HCT116 (cell line): Measurements from ENCODE around the gene SMIM24. TPM values are rescaled to one million over a fixed set of nuclear protein-coding genes. Genes with fewer than 3 reads are reported as not detected.

Source experiments
- ATAC-seq: fragments of 200-7000 bp; cut with Tn5 transposase; 2 replicates; pipeline ENCODE4 v1.9.1; 2020; ENCODE audit warnings: mild to moderate bottlenecking, moderate library complexity
- BruUV-seq: library from RNA; stranded (reverse); fragments of 400-500 nt; replicated peaks from 2 replicates; lab custom pipeline; 2021; lab: Mats Ljungman, UMichigan
- CTCF ChIA-PET: fragments of 300-600 bp; sonication (Branson Sonifier 250); formaldehyde crosslinking; loops from one replicate; lab custom pipeline; 2021; ENCODE audit warnings: antibody characterized with exemption; lab: Charles Lee
- POLR2A ChIA-PET: fragments of 300-600, 350-600 bp; sonication (Branson Sonifier 250); formaldehyde crosslinking; loops from one replicate; lab custom pipeline; 2021; ENCODE audit warnings: antibody characterized with exemption; lab: Charles Lee
- RAD21 ChIA-PET, 2 experiments: fragments of 300-600 bp; sonication (Branson Sonifier 250); formaldehyde crosslinking; loops; one replicate each; lab custom pipeline; 2023; ENCODE audit warnings: low total read pairs in 2 of 2; ENCODE audit not compliant: uncharacterized antibody in 2 of 2, unreplicated experiment in 2 of 2, low non-redundant PET in 1 of 2; lab: Charles Lee
- DNase-seq: peaks from one replicate; pipeline ENCODE4 v3.0.0-alpha.2; 2010; ENCODE audit warnings: low read depth, low spot score
- H2AFZ ChIP-seq: fragments of 200-600 bp; shearing (Covaris generic), sonication (generic); 2 replicates; pipeline ENCODE4 v1.6.1; 2017; ENCODE audit warnings: low read depth, mixed run types, mixed read lengths, antibody characterized with exemption, low read length; ENCODE audit not compliant: poor library complexity, severe bottlenecking
- H3K27ac ChIP-seq: 2 replicates; pipeline ENCODE4 v1.5.1; 2012; ENCODE audit warnings: low read depth, low read length
- H3K27me3 ChIP-seq: fragments of 200-600 bp; sonication (generic); 2 replicates; pipeline ENCODE4 v1.6.1; 2016; ENCODE audit warnings: mixed run types, low read length, mixed read lengths; ENCODE audit not compliant: insufficient read depth
- H3K36me3 ChIP-seq, 2 experiments: fragments of 200-500 bp in 1 of 2; fragments of 200-600 bp in 1 of 2; sonication (Bioruptor generic) in 1 of 2; sonication (generic) in 1 of 2; 2 replicates each; pipeline versions ENCODE4 v1.5.1 to v1.6.1; 2014 to 2016; ENCODE audit warnings: low read length in 2 of 2, inconsistent platforms in 1 of 2, mixed read lengths in 1 of 2, mixed run types in 1 of 2; ENCODE audit not compliant: insufficient read depth in 2 of 2, control insufficient read depth in 1 of 2
- H3K4me1 ChIP-seq, 2 experiments: fragments of 200-600 bp in 1 of 2; sonication (generic) in 1 of 2; 2 replicates each; pipeline versions ENCODE4 v1.5.1 to v1.6.1; 2012 to 2017; ENCODE audit warnings: low read length in 2 of 2, inconsistent platforms in 1 of 2, mild to moderate bottlenecking in 1 of 2, mixed read lengths in 1 of 2, mixed run types in 1 of 2, moderate library complexity in 1 of 2; ENCODE audit not compliant: insufficient read depth in 2 of 2, control insufficient read depth in 1 of 2
- H3K4me2 ChIP-seq: fragments of 200-600 bp; sonication (generic); 2 replicates; pipeline ENCODE4 v1.6.1; 2017; ENCODE audit warnings: mixed run types, low read length, mixed read lengths
- H3K4me3 ChIP-seq, 2 experiments: fragments of 200-600 bp in 1 of 2; sonication (generic) in 1 of 2; replicated peaks in 1 of 2; 2 replicates each; pipeline ENCODE4 v1.5.1; 2011 to 2016; ENCODE audit warnings: low read length in 2 of 2, control low read depth in 1 of 2, low read depth in 1 of 2, mild to moderate bottlenecking in 1 of 2, mixed read lengths in 1 of 2, mixed run types in 1 of 2
- H3K79me2 ChIP-seq: fragments of 200-600 bp; sonication (generic); 2 replicates; pipeline ENCODE4 v1.6.1; 2017; ENCODE audit warnings: mild to moderate bottlenecking, mixed run types, low read length, moderate library complexity, mixed read lengths; ENCODE audit not compliant: insufficient read depth
- H3K9ac ChIP-seq: fragments of 200-600 bp; sonication (generic); 2 replicates; pipeline ENCODE4 v1.6.1; 2016; ENCODE audit warnings: low read length, mixed read lengths
- H3K9me2 ChIP-seq: fragments of 200-600 bp; sonication (generic), shearing (Covaris generic); 2 replicates; pipeline ENCODE4 v1.6.1; 2017; ENCODE audit warnings: mixed run types, mild to moderate bottlenecking, moderate library complexity; ENCODE audit not compliant: insufficient read depth
- H3K9me3 ChIP-seq, 2 experiments: fragments of 200-500 bp in 1 of 2; fragments of 200-600 bp in 1 of 2; sonication (Bioruptor generic) in 1 of 2; sonication (generic) in 1 of 2; 2 replicates each; pipeline ENCODE4 v1.6.1; 2014 to 2017; ENCODE audit warnings: low read length in 2 of 2, mixed read lengths in 2 of 2, inconsistent platforms in 1 of 2, low read depth in 1 of 2, mild to moderate bottlenecking in 1 of 2, mixed run types in 1 of 2, moderate library complexity in 1 of 2; ENCODE audit not compliant: control insufficient read depth in 1 of 2, insufficient read depth in 1 of 2
- H4K20me1 ChIP-seq: fragments of 200-600 bp; sonication (generic), shearing (Covaris generic); 2 replicates; pipeline ENCODE4 v1.6.1; 2017; ENCODE audit warnings: mixed run types, mild to moderate bottlenecking, moderate library complexity; ENCODE audit not compliant: insufficient read depth
- CBX3 ChIP-seq: IDR thresholded peaks from 2 replicates; pipeline ENCODE4 v1.6.1; 2012; ENCODE audit warnings: low read depth
- CEBPB ChIP-seq: IDR thresholded peaks from 2 replicates; pipeline ENCODE4 v1.6.1; 2012; ENCODE audit warnings: low read depth
- EGR1 ChIP-seq: IDR thresholded peaks from 2 replicates; pipeline ENCODE4 v1.6.1; 2012; ENCODE audit warnings: low read depth
- ELF1 ChIP-seq: IDR thresholded peaks from 2 replicates; pipeline ENCODE4 v1.6.1; 2012; ENCODE audit warnings: low read depth, borderline replicate concordance
- EZH2 ChIP-seq: fragments of 200-600 bp; sonication (generic); IDR thresholded peaks from 2 replicates; pipeline ENCODE4 v1.6.1; 2017; ENCODE audit warnings: antibody characterized with exemption, mixed run types
- POLR2A ChIP-seq: IDR thresholded peaks from 2 replicates; pipeline ENCODE4 v1.7.0; 2011; ENCODE audit warnings: borderline replicate concordance; ENCODE audit not compliant: insufficient read depth, insufficient read length; ENCODE audit errors: extremely low read depth
- POLR2AphosphoS5 ChIP-seq: IDR thresholded peaks from 2 replicates; pipeline ENCODE4 v1.6.1; 2011; ENCODE audit warnings: mild to moderate bottlenecking, low read depth, low read length, moderate library complexity
- SIN3A ChIP-seq: IDR thresholded peaks from 2 replicates; pipeline ENCODE4 v1.6.1; 2012; ENCODE audit warnings: low read depth
- SP1 ChIP-seq: IDR thresholded peaks from 2 replicates; pipeline ENCODE4 v1.6.1; 2012; ENCODE audit warnings: low read depth
- TCF7L2 ChIP-seq: IDR thresholded peaks from 2 replicates; pipeline ENCODE4 v1.7.0; 2011; ENCODE audit warnings: borderline replicate concordance, inconsistent platforms; ENCODE audit not compliant: insufficient read depth, insufficient read length; ENCODE audit errors: extremely low read depth
- ZNF274 ChIP-seq: fragments of 200-500 bp; sonication (Bioruptor generic); IDR thresholded peaks from 2 replicates; pipeline ENCODE4 v1.6.1; 2014; ENCODE audit warnings: mild to moderate bottlenecking, low read depth, low read length, inconsistent platforms
- intact Hi-C: fragments of 100-400 bp; cut with micrococcal nuclease; formaldehyde crosslinking; loops from 2 replicates; pipeline ENCODE4 v1.10.0; 2022
- total RNA-seq: library from RNA; stranded (reverse); gene quantifications from one replicate; pipeline ENCODE4 v1.2.1, GENCODE V29; 2021; ENCODE audit not compliant: unreplicated experiment
- TF ChIP-seq, protein P1 (sequence below): IDR thresholded peaks from 2 replicates; pipeline ENCODE4 v1.6.1; 2012
- TF ChIP-seq, protein P2 (sequence below): IDR thresholded peaks from 2 replicates; pipeline ENCODE4 v1.6.1; 2011; ENCODE audit warnings: mild to moderate bottlenecking, low read length, moderate library complexity; ENCODE audit not compliant: insufficient replicate concordance; ENCODE audit errors: extremely low read depth
- TF ChIP-seq, protein P3 (sequence below), 3 experiments: fragments of 200-600 bp in 1 of 3; sonication (generic) in 1 of 3; IDR thresholded peaks in 2 of 3; conservative IDR thresholded peaks in 1 of 3; 2 replicates each; pipeline ENCODE4 v1.5.1; 2012 to 2017; ENCODE audit warnings: low read depth in 2 of 3, low read length in 2 of 3, antibody characterized with exemption in 1 of 3, borderline replicate concordance in 1 of 3, control low read depth in 1 of 3, mild to moderate bottlenecking in 1 of 3, mixed read lengths in 1 of 3, mixed run types in 1 of 3, moderate library complexity in 1 of 3; ENCODE audit not compliant: insufficient read depth in 1 of 3
- TF ChIP-seq, protein P4 (sequence below): IDR thresholded peaks from 2 replicates; pipeline ENCODE4 v1.6.1; 2012

SMIM24 gene
- total RNA-seq, 1 experiment from 2014 or later: not detected

DNA sequence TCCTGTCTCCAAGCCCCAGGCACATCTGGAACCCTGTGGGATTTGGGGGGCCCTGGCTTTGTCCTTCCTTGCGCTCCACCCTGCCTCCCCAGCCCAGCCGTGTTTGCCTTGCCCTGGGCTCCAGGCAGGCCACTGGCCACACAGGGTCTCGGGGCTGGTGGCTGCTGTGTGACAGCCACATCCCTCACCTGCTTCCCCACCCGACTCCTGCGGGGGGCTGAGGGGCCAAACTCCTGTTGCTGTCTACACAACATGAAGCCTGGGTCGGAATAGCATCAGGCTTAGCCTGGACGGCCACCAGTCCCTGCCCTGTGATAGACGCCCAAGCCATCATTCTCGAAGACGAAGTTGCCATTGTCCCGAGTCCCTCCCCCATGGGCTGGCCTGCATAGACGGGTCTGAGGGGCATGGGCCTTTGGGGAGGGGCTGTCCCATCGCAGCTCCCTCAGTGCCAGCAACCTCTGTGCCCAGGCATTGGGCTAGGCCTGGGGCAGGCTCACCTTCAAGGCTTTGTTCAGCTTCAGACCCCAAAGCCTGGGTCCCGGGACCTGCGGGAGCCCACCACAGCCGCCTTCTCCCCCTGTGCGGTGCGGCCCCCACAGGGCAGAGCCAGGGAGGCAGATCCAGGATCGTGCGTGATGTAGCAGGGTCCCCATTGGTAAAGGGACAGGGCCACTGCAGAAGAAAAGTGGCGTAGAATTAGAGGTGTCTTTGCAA, 43.2 kb upstream of the SMIM24 start:
- Histone ChIP-seq H2AFZ (no peak overlapping the region), H3K4me3 (no peak overlapping the region), H3K27ac (no peak overlapping the region), H3K9me2 (no peaks in the 10 kb centered on the region), H4K20me1 (no peaks in the 10 kb centered on the region), H3K9me3 (no peaks in the 10 kb centered on the region), H3K4me2 (no peak overlapping the region), H3K27me3 (no peaks in the 10 kb centered on the region), H3K79me2 (peaks cover 36% of the 10 kb centered on the region), H3K4me1 (peaks cover 0 to 13% of the 10 kb centered on the region in 2 experiments; a peak in 1 of 4 replicates), H3K36me3 (peaks cover 13 to 16% of the 10 kb centered on the region in 2 experiments; a peak in 3 of 4 replicates), H3K9ac (no peak overlapping the region)
- DNase-seq: no peak
- BruUV-seq: no TSS peak
- intact Hi-C loops: no loop called here
- ChIA-PET RAD21 (no interaction called here), CTCF (no interaction called here), POLR2A (no interaction called here)
- no peak for ATAC-seq
- TF ChIP-seq SP1 (no peak), SIN3A (no peak), CEBPB (no peak), CBX3 (no peak), TCF7L2 (no peak), ELF1 (no peak), EZH2 (no peak), EGR1 (no peak), POLR2AphosphoS5 (no peak), ZNF274 (no peak), POLR2A (no peak)
- TF ChIP-seq, protein P1, sequence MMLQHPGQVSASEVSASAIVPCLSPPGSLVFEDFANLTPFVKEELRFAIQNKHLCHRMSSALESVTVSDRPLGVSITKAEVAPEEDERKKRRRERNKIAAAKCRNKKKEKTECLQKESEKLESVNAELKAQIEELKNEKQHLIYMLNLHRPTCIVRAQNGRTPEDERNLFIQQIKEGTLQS: no peak
- TF ChIP-seq, protein P2, sequence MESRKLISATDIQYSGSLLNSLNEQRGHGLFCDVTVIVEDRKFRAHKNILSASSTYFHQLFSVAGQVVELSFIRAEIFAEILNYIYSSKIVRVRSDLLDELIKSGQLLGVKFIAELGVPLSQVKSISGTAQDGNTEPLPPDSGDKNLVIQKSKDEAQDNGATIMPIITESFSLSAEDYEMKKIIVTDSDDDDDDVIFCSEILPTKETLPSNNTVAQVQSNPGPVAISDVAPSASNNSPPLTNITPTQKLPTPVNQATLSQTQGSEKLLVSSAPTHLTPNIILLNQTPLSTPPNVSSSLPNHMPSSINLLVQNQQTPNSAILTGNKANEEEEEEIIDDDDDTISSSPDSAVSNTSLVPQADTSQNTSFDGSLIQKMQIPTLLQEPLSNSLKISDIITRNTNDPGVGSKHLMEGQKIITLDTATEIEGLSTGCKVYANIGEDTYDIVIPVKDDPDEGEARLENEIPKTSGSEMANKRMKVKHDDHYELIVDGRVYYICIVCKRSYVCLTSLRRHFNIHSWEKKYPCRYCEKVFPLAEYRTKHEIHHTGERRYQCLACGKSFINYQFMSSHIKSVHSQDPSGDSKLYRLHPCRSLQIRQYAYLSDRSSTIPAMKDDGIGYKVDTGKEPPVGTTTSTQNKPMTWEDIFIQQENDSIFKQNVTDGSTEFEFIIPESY: no peak
- TF ChIP-seq, protein P3, sequence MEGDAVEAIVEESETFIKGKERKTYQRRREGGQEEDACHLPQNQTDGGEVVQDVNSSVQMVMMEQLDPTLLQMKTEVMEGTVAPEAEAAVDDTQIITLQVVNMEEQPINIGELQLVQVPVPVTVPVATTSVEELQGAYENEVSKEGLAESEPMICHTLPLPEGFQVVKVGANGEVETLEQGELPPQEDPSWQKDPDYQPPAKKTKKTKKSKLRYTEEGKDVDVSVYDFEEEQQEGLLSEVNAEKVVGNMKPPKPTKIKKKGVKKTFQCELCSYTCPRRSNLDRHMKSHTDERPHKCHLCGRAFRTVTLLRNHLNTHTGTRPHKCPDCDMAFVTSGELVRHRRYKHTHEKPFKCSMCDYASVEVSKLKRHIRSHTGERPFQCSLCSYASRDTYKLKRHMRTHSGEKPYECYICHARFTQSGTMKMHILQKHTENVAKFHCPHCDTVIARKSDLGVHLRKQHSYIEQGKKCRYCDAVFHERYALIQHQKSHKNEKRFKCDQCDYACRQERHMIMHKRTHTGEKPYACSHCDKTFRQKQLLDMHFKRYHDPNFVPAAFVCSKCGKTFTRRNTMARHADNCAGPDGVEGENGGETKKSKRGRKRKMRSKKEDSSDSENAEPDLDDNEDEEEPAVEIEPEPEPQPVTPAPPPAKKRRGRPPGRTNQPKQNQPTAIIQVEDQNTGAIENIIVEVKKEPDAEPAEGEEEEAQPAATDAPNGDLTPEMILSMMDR (IDR thresholded peaks at IDR 0.05 in 2 of 3, conservative IDR thresholded peaks at IDR 0.05 in 1 of 3; ENCODE audit: borderline replicate concordance in 1 of 3, insufficient read depth in 1 of 3, low read depth in 2 of 3, low read length in 2 of 3): no peak
- TF ChIP-seq, protein P4, sequence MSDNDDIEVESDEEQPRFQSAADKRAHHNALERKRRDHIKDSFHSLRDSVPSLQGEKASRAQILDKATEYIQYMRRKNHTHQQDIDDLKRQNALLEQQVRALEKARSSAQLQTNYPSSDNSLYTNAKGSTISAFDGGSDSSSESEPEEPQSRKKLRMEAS: no peak
